Hippocampal formation (tissue), 2 donors: Measurements from ENCODE around the gene SLC9A9.

Experiments used
- DNase-seq, 2 donors: peaks; one replicate each; lab custom pipeline; 2025; lab: John Stamatoyannopoulos, UW

Gene SLC9A9

DNA sequence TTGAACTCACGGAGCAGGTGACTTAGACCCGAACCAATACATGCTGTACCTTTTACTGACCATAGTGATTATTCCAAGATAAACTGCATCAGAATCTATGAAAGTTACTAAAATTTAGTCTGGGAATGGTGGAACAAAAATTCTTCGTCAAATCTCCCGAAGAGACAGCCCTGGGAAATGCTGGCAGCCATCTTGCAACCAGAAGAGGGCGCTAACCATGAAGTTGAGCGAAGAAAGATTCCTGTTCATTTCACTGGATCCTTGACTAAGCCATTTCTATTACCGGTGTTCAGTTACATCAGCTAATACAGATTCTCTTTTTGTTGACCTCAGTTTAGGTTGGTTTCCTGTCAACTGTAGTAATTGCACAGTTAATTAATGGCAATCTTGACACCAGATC lies 199.6 kb downstream of the SLC9A9 start:
- DNase-seq = no peak

DNA sequence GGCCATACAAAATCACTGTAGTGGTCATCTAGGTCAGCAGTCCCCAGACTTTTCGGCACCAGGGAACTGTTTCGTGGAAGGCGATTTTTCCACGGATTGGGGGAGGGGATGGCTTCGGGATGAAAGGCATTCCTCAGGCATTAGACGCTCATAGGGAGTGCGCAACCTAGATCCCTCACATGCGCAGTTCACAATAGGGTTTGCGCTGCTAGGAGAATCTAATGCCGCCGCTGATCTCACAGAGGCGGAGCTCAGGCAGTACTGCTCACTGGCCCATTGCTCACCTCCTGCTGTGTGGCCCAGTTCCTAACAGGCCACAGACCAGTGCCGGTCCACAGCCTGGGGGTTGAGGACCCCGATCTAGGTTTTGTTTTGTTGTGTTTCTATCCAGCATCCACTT lies 200.1 kb downstream of the SLC9A9 start:
- no peak for DNase-seq

DNA sequence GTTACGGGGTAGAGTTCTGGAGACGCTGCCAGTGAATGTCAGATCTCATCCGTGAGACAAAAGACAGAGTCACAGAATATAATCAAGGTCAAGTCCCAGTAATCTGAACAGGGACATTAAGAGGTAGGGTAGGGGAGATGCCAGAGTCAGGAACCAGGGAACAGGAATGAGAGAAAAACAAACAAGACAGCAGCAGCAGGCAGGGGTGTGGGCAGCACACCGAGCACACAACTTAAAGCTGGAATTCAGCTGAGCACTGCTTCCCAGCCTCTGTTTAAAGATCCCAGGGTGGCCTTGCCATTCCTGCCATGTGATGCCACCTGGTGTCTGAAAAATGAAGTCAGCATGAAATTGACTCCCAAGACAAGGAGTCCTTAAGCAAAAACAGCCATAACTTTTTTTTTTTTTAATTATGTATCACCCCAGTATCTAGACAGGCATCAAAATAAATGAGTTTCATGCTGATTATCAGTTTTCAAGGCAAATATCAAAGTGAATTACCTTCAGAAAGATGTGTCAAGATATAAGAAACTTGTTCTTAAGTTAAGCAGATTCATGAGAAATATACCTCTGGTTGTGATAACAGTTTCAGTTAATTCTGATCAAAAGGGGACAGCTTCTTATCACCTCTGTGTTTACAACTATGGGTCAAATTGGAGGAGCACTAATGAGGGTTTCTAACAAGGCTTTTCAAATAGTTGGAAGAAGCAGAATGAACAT lies 203.7 kb downstream of the SLC9A9 start:
- peak; percentile 23 to 24 for DNase-seq

DNA sequence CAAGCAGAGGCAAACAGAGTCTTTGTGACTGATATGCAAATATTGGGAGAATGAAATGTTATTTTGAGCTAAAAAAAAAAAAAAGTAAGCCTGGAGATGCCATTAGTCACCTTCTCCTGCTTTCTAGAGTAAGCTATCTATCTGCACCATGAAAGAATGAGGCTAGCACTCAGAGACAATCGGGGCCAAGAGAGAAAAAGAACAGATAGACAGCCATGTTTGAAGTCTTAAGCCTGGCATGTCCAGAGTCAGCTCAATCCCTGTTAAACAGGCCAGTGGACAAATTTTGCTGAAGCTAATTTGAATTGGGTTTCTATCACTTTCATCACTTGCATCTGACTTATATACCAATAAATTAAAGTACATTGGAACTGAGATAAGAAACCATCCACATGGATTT lies 204.4 kb downstream of the SLC9A9 start:
- DNase-seq = no peak

DNA sequence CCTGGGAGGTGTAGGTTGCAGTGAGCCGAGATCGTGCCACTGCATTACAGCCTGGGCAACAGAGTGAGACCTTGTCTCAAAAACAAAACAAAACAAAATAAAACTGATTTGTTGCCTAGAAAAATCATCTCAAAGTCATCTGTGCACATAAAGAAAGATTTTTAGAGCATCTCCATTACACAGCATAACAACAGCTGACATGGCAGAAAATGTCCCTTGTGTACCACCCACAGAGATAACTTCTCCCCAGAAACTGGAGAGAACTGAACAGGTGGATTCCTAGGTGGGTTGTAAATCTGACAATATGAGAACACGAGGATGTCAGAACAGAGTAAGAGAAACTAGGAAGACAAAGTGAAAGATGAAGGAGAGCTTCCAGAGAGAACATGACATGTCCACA lies 207.5 kb downstream of the SLC9A9 start:
- DNase-seq = no peak

DNA sequence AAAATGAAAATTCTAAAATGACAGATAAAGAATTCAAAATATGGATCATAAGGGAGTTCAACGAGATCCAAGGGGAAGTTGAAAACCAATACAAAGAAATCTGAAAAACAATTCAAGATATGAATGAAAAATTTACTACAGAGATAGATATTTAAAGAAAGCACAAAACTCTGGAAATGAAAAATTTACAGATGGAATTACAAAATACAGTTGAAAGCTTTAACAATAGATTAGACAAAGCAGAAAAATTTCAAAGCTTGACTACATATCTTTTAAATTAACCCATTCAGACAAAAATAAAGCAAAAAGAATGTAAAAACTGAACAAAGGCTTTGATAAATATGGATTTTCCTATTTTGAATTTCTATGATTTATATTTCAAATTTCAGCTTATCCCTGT lies 211.1 kb downstream of the SLC9A9 start:
- no peak for DNase-seq

DNA sequence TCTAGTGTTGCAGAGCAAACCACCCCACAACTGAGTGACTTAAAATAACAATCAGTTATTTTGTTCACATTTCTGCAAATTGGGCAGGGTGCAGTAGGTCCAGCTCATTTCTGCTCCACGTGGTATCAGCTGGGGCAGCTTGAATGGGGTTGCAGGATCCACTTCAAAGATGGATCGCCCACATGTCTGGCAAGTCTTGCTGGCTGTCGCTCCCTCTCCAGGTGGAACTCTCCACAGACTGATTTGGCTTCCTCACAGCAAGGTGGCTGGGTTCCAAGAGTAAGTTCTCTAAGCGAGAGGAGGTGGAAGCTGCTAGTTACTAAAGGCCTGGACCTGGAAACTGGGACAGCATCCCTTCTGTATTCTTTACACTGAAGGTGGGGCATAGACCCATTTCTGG lies 213.3 kb downstream of the SLC9A9 start:
- DNase-seq = no peak

DNA sequence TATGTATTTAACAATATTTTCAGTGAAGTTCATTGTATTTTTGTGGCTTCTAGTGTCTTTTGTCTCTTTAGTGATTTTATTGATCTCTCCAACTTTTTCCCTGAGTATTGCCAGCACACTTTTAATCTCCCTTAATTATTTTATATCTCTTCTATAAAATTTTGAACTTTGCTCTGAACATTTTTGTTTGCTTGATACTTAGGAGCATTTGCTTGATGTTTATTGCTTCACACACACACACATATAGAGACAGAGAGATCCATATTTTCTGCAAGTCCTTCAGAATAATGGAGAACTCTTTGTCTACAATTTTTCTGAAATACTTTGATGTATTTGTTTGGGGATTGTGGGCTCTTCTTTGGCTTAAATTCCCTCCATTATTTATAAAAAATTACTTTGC lies 213.8 kb downstream of the SLC9A9 start:
- DNase-seq = no peak

DNA sequence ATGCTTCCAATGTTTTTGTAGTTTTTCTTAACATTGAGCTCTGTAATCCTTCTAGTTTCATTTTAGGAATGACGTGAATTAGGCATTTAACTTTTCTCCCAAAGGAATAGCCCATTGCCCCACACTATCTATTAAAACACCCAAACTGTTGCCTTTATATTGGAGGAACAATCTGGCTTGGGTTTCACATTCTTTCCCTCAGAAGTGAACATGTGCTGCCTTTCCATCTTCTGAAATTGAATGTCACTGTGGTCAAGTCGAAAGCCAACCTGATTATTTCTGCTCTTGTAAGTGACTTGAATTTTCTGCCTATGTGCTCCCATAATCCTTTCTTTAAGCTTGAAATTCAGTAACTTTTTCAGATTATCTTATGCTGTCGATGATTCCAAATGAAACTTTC lies 214.5 kb downstream of the SLC9A9 start:
- no peak for DNase-seq

DNA sequence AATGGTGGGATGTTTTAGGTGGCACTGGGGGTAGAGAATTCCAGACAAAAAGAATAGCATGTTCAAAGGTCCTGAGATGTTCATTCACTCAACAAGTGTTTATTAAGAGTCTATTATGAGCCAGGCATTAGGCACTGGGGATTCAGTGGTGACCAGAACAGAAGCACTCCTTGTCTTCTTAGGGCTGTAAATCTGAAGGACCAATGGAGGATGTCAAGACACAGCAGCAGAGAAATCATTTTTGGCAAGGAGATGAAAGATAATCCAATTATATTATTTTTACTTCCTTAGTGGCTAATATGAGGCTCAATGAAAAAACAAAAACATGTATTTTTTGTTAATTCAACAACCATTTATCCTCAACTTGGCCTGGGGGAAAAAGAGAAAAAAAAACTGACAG lies 218.5 kb downstream of the SLC9A9 start:
- no peak for DNase-seq

DNA sequence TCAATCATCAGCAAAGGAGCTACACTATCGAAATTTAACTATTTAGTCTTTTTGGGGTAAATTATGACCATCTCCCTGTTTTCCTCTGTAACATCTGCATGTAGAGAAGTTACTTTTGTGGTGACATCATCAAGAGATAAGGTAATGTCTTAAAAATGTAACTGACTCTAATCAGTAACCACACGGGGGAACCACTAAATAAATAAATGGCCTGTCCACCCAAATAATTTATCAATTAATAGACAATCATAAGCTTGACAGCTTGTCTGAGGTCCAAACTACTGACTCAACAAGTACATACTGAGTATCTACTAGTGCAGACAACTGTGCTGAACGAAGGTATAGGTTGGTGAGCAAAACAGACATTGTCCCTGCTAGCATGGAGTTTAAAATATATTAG lies 219.3 kb downstream of the SLC9A9 start:
- DNase-seq = no peak

DNA sequence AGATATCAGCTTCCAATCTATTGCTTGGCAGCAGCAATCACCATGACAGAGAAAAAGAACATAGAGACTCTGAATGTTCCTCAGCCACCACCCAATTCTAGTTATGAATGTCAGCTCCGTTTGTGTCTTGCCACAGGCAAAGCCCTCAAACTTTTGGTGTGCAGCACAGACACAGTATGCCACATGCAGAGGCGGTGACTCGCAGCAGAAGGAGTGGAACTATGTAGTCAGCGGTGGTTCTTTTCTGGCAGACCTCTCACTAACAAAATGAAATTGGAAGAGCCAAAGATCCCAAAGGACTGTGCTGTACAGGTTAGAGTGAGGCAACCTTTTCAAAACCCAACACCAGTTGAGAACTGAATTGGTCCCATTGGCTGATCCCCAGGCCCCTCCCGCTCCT lies 220.9 kb downstream of the SLC9A9 start:
- DNase-seq = no peak

DNA sequence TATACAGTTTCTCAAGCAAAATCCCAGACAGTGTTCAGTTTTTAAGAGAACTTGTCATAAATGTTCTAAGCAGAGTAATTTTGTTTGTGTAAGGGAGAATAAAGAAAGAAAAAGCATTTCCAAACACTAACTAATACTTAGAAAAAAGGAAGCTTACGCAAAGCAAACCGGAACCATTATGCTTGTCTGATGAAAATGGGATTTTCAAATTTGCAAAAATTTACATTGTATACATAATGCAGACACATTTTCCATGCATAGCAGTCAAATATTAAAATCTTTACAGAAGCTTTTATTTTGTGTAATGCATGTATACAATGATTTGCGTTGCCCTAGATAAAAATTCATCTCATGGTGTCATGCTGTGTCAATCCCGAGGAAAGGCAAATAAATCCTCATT lies 229.0 kb downstream of the SLC9A9 start:
- no peak for DNase-seq

DNA sequence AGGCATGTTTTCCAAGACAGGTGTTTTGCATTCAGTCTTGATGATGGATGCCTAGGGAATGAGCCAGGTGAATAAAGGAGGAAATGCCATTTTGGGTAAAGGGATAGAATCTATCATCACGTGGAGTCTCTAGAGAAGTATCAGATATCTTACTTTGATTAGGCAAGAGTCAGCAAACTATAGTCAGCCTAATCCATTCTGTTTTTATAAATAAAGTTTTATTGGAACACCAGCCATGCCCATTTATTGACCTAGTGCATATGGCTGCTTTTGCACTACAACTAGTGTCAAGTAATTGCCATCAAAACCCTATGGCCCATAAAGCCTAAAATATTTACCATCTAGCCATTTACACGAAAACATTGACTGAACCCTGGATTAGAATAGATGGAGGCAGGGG lies 231.2 kb downstream of the SLC9A9 start:
- no peak for DNase-seq

DNA sequence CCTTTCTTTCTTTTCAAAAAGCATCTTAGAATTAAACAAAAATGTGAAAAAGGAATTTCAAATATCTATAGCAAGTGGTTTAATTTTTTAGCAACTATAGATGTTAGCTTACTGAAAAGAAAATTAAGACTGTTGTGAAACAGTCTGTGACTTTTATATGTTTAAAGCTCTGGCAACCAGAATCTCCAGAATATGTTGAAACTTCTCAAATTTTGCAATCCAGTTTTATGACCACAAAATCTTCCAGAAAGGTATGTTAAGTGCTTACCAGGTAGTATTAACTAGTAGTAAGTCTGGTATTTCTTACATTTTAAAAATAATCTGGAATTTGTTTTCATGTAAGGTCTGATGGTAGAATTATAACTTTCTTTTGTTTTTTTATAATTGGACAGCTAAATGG lies 235.0 kb downstream of the SLC9A9 start:
- DNase-seq = no peak

DNA sequence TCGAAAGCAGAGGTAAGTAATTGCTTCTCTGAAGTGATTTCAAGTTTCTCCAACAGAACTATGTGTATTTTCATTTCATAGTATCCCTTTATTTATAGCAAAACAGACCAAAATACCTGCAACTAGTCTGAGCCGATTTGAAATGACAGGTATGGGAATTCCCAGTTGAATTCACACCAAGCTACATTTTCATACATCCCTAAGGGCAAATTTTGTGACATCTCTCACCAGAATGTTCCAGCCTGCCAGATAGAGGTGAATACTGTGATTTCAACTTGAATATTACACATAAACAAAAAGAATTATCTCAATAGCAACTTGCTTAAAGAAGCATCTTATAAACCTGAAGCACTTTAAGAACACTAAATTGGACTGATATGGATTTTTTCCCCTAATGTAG lies 235.7 kb downstream of the SLC9A9 start:
- DNase-seq = no peak

DNA sequence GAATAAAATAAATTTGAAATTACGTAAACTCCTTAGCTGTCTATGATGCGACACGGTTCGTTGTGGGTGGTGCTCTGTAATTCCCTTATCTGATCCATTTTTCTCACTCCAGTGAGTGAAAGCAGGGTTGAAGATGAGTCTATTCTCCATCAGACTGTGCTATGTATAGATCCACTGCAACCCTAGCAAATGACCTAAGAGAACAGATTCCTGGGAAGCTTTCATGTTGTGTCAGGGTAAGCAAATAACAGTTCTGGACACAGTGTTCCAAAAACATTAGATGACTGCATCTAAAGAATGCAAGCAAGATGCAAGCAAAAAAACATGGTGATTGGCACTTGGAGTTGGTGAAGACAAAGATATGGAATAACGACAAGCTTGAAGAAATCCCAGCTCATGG lies 239.3 kb downstream of the SLC9A9 start:
- no peak for DNase-seq

DNA sequence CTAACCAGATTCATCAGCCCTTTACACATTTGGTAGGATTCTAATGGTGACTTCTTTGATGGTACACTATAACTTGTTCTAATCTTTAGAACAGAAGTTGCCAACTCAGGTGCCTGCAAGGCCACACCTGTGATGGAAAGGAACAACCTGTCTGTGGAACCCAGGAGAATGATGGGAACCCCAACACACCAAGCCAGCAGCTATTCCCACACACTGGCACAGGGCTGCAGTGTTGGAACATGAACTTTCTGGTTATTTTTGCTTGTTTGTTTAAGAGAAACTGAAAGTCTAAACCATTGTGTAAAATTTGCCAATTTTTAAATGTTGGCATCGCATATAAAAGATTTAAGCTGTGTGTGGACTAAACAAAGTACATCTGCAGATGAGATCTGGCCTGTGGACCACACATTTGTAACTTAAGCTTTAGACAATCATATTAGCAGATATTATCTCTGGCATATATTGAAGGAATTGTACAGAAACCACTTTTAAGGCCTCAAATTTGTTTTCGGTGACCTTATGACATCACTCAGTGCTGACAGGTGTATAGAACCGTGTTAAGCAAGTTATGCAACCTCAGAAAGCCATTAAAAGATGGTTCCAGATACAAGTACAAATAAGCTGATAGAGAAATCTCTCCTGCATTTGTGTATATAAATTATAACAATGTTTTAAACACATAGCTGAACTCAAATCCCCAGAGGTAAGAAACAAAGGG lies 242.9 kb downstream of the SLC9A9 start:
- DNase-seq = no peak

DNA sequence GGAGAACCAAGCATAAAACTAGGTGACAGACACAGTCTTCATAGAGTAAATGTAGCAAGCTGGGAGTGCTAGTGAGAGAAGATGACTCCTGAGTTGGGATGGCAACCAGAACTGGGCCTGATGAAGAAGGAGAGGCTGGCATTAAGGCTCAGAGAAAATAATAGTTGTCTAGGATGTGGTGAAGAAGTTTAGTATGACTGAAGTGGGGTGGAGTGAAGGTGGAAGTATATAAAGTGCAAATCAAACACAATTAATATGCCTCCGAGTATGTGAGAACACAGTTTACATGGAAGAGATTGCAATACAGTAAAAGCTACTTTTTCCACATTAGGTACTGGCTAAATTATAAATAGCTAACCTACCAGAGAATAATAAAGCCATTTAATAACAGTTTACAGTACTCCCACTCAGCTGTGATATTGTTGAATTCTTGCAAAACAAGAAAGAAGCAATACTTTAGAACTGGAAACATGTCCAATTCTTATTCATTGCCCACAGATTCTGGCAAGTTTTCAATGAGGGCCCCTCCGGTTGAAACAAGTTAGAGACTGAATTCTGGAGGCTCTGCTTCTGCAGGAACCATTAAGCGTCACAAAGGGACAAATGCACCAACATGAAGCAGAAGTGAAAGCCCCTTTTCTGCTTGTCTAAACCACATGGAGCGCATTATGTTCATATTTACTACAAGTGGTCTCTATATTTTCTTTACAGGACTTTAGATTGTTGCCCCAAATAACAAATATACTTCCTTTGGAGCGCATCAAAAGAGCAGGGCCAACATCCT lies 243.7 kb downstream of the SLC9A9 start:
- DNase-seq = no peak

DNA sequence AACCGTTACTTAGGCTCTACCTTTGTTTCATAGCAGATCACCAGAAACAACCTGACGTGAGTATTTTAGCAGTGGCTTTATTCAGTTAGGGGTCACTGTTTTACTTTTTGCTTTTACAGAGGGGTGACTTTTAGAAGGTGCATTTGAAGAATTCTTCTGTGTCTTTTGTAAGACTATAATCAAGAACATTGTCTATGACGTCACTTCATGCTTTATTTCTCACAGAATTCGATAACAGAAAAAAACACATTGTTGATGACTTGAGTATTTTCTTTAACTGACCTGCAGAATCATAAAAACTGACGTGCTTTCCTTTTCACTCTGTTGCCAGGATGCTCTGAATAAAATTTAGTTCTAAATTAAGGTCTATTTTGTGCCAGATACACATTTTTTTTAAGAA lies 244.5 kb downstream of the SLC9A9 start:
- no peak for DNase-seq

DNA sequence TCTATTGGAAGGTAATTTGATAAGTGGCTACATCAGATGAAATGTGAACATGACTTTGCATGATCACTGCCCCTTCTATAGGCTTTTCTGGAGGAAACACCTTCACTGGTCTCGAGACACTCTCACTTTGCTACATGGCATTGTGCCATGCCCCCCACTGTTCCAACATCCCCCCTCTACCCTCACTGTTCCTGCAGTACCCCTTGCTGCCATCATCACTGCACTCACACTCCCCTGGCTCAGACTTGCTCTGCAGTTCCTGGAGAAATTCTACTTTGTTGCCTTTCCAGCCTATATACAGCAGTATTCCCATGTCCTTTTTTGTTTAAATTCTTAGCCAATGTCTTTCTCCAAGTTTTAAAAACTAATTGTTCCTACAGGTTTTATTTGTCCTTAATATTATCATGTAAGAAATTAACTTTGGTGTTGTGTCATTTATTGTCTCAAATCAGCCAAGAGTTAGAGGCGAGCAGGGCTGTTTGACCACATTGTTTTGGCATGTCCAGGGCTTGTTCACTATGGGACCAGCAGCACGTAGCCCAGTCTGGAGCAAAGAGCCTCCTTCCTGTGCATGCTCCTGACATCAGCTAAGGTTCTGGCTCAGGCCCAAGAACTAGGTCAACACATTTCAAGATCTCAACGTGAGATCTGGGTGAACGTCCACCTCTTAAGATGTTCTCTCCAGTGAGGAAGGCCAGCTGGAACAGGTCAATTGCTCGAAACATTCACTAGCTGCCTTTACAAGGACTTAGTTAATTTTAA lies 246.4 kb downstream of the SLC9A9 start:
- peak in 1 of 2 donors; percentile 10 for DNase-seq
